Uterus (tissue), 2 donors: ENCODE data around the gene GALNT9.

Experiments used
- CTCF ChIP-seq, 4 experiments: fragments of 200-600 bp in 2 of 4; fragments of 450-650 bp in 2 of 4; sonication (generic) in 2 of 4; IDR thresholded peaks; one replicate each; pipeline ENCODE4 v1.5.1; 2016 to 2019; ENCODE audit warnings: antibody characterized with exemption in 4 of 4, mild to moderate bottlenecking in 2 of 4, moderate library complexity in 1 of 4
- POLR2A ChIP-seq, 2 donors: fragments of 450-650 bp; IDR thresholded peaks; one replicate each; pipeline ENCODE4 v1.6.1; 2016; ENCODE audit warnings: antibody characterized with exemption in 2 of 2, mild to moderate bottlenecking in 1 of 2, moderate library complexity in 1 of 2

- TF ChIP-seq CTCF (IDR thresholded peaks at IDR 0.05), result no peak
- TF ChIP-seq POLR2A (IDR thresholded peaks at IDR 0.05), result no peak
These were observed 177.5 kb downstream of the GALNT9 start for GRCh38 chr12:132151766-132152410.
